Skin epidermis (tissue), 12 donors: ENCODE data around the gene AP1M2.
"Not testable (repeated sequence)": the region's sequence is repeated elsewhere in the genome, so short reads cannot be mapped to it uniquely, and the experiment has no call there.

ENCODE experiments used
- H3K27ac ChIP-seq, 21 experiments: fragments of 200-600 bp; sonication (generic) in 11 of 21; one replicate each; pipeline ENCODE4 v1.5.0; 2020; ENCODE audit warnings: mild to moderate bottlenecking in 3 of 21, inconsistent platforms in 2 of 21, moderate library complexity in 2 of 21
- H3K4me3 ChIP-seq, 7 experiments: fragments of 200-600 bp; sonication (generic) in 2 of 7; one replicate each; pipeline ENCODE4 v1.5.0; 2020; ENCODE audit warnings: inconsistent platforms in 2 of 7, mild to moderate bottlenecking in 2 of 7, moderate library complexity in 1 of 7

AP1M2 gene

GRCh38 chr19:10567656-10568055 is 19.5 kb downstream of the AP1M2 start:
- peak overlapping the region in 18 of 21 experiments; percentile 30 to 95 (median 88) for H3K27ac ChIP-seq
- H3K4me3 ChIP-seq: peak overlapping the region; percentile 54 to 93 (median 63)

GRCh38 chr19:10566658-10567410 is 20.3 kb downstream of the AP1M2 start:
- peak overlapping the region in 20 of 21 experiments; percentile 30 to 95 (median 88) for H3K27ac ChIP-seq
- peak overlapping the region; percentile 4 to 93 (median 87) for H3K4me3 ChIP-seq

- H3K4me3 ChIP-seq: peak overlapping the region; percentile 69 to 93 (median 87)
Observed at GRCh38 chr19:10566408-10566657, 20.8 kb downstream of the AP1M2 start.

GRCh38 chr19:10565567-10566407 is 21.3 kb downstream of the AP1M2 start, which contains the start of gene KRI1:
KRI1 (minus strand) TSS chr19:10566010; CDS start chr19:10565999, 11 bp downstream.
- Histone ChIP-seq H3K4me3 (peak within 1 kb of the TSS; percentile 69 to 93 (median 87)), H3K27ac (peak within 1 kb of the TSS; percentile 23 to 95 (median 90))

More at GRCh38 chr19:10566408-10566657, 20.8 kb downstream of the AP1M2 start:
- peak overlapping the region in 20 of 21 experiments; percentile 30 to 95 (median 88) for H3K27ac ChIP-seq

GRCh38 chr19:10565028-10565566 is 22.0 kb downstream of the AP1M2 start:
- Histone ChIP-seq H3K27ac (peak overlapping the region; percentile 23 to 95 (median 90)), H3K4me3 (peak overlapping the region; percentile 69 to 93 (median 87))

GRCh38 chr19:10562609-10563008 is 24.5 kb downstream of the AP1M2 start:
- no peak overlapping the region for H3K4me3 ChIP-seq
- H3K27ac ChIP-seq: no peak overlapping the region

- Histone ChIP-seq H3K4me3 (no peak overlapping the region), H3K27ac (no peak overlapping the region)
Observed at GRCh38 chr19:10560154-10560553, 27.0 kb downstream of the AP1M2 start.

GRCh38 chr19:10557603-10558197 is 29.4 kb downstream of the AP1M2 start:
- H3K27ac ChIP-seq: no peak overlapping the region
- H3K4me3 ChIP-seq: no peak overlapping the region

- Histone ChIP-seq H3K4me3 (no peak overlapping the region), H3K27ac (peak overlapping the region in 18 of 21 experiments; percentile 32 to 89 (median 72))
Observed at GRCh38 chr19:10555610-10555973, 31.5 kb downstream of the AP1M2 start.

GRCh38 chr19:10554760-10555609 is 32.1 kb downstream of the AP1M2 start:
- peak overlapping the region in 20 of 21 experiments; percentile 32 to 89 (median 75) for H3K27ac ChIP-seq
- H3K4me3 ChIP-seq: no peak overlapping the region

GRCh38 chr19:10553943-10554381 is 33.1 kb downstream of the AP1M2 start:
- no peak overlapping the region for H3K4me3 ChIP-seq
- H3K27ac ChIP-seq: peak overlapping the region in 19 of 21 experiments; percentile 10 to 89 (median 75)

GRCh38 chr19:10553087-10553667 is 33.9 kb downstream of the AP1M2 start:
- Histone ChIP-seq H3K27ac (peak overlapping the region in 18 of 21 experiments; percentile 10 to 89 (median 74)), H3K4me3 (no peak overlapping the region)

- peak overlapping the region in 12 of 21 experiments; percentile 27 to 87 (median 74) for H3K27ac ChIP-seq
- no peak overlapping the region for H3K4me3 ChIP-seq
Observed at GRCh38 chr19:10552510-10553053, 34.5 kb downstream of the AP1M2 start.

- Histone ChIP-seq H3K27ac (peak overlapping the region in 5 of 21 experiments; percentile 14 to 43 (median 32)), H3K4me3 (no peak overlapping the region)
Observed at GRCh38 chr19:10551698-10552301, 35.3 kb downstream of the AP1M2 start.

GRCh38 chr19:10551006-10551405 is 36.1 kb downstream of the AP1M2 start:
- H3K4me3 ChIP-seq, H3K27ac ChIP-seq: not testable (repeated sequence)

- no peak overlapping the region for H3K27ac ChIP-seq
- no peak overlapping the region for H3K4me3 ChIP-seq
Observed at GRCh38 chr19:10550336-10550735, 36.8 kb downstream of the AP1M2 start.

GRCh38 chr19:10549733-10550132 is 37.4 kb downstream of the AP1M2 start:
- Histone ChIP-seq H3K27ac (peak overlapping the region in 1 of 21 experiments; percentile 10), H3K4me3 (no peak overlapping the region)

- Histone ChIP-seq H3K27ac (no peak overlapping the region), H3K4me3 (no peak overlapping the region)
Observed at GRCh38 chr19:10548746-10549276, 38.3 kb downstream of the AP1M2 start.
